HepG2 (cell line): ENCODE measurements around the gene POLR3E. TPM values are rescaled to one million over a fixed set of nuclear protein-coding genes. Genes with fewer than 3 reads are reported as not detected.

Experiments used
- AHR ChIP-seq: IDR thresholded peaks from 2 replicates; pipeline ENCODE4 v1.6.1; 2018; ENCODE audit warnings: missing genetic modification reagents, missing compliant biosample characterization
- ATF7 ChIP-seq, 2 experiments: fragments of 450-650 bp in 1 of 2; sonication (generic) in 1 of 2; formaldehyde crosslinking in 1 of 2; IDR thresholded peaks; 2 replicates each; pipeline versions ENCODE4 v1.4.0 to v1.6.1; 2016 to 2020; ENCODE audit warnings: antibody characterized with exemption in 1 of 2, mild to moderate bottlenecking in 1 of 2, missing genetic modification reagents in 1 of 2
- E2F5 ChIP-seq: sonication (generic); formaldehyde crosslinking; conservative IDR thresholded peaks from 2 replicates; pipeline ENCODE4 v1.4.0; 2020; ENCODE audit warnings: missing genetic modification reagents
- FOXC1 ChIP-seq: sonication (generic); formaldehyde crosslinking; IDR thresholded peaks from 2 replicates; pipeline ENCODE4 v1.8.0; 2022; ENCODE audit warnings: mild to moderate bottlenecking, missing genetic modification reagents, borderline replicate concordance
- FOXM1 ChIP-seq: sonication (generic); formaldehyde crosslinking; IDR thresholded peaks from 2 replicates; pipeline ENCODE4 v1.5.0; 2020; ENCODE audit warnings: missing genetic modification reagents
- HNRNPL ChIP-seq: fragments of 200-400 bp; formaldehyde crosslinking; IDR thresholded peaks from 2 replicates; pipeline ENCODE4 v1.6.1; 2017; ENCODE audit warnings: mild to moderate bottlenecking, low read depth, low read length
- HOXD1 ChIP-seq: sonication (generic); formaldehyde crosslinking; IDR thresholded peaks from 2 replicates; pipeline ENCODE4 v1.5.0; 2020; ENCODE audit warnings: missing genetic modification reagents
- KDM5B ChIP-seq: sonication (generic); formaldehyde crosslinking; IDR thresholded peaks from 2 replicates; pipeline ENCODE4 v1.4.0; 2020; ENCODE audit warnings: missing genetic modification reagents, mild to moderate bottlenecking, borderline replicate concordance
- MLXIP ChIP-seq: sonication (generic); formaldehyde crosslinking; IDR thresholded peaks from 2 replicates; pipeline ENCODE4 v1.9.0; 2021; ENCODE audit warnings: missing genetic modification reagents, borderline replicate concordance
- SUZ12 ChIP-seq: fragments of 150-350 bp; IDR thresholded peaks from 2 replicates; pipeline ENCODE4 v1.6.1; 2014; ENCODE audit warnings: low read depth, low read length
- ZNF225 ChIP-seq: sonication (generic); formaldehyde crosslinking; IDR thresholded peaks from 2 replicates; pipeline ENCODE4 v1.4.0; 2020; ENCODE audit warnings: mild to moderate bottlenecking, missing genetic modification reagents
- ZNF232 ChIP-seq: sonication (generic); formaldehyde crosslinking; IDR thresholded peaks from 2 replicates; pipeline ENCODE4 v1.4.0; 2020; ENCODE audit warnings: missing genetic modification reagents, borderline replicate concordance
- ZNF431 ChIP-seq: sonication (generic); formaldehyde crosslinking; IDR thresholded peaks from 2 replicates; pipeline ENCODE4 v1.9.0; 2022; ENCODE audit warnings: missing genetic modification reagents, low read depth, mild to moderate bottlenecking, borderline replicate concordance
- ZNF468 ChIP-seq: sonication (generic); formaldehyde crosslinking; IDR thresholded peaks from 2 replicates; pipeline ENCODE4 v1.8.0; 2022; ENCODE audit warnings: mild to moderate bottlenecking, moderate library complexity, missing genetic modification reagents
- ZNF556 ChIP-seq: sonication (generic); formaldehyde crosslinking; IDR thresholded peaks from 2 replicates; pipeline ENCODE4 v1.4.0; 2020; ENCODE audit warnings: mild to moderate bottlenecking, missing genetic modification reagents, borderline replicate concordance
- ZNF563 ChIP-seq: sonication (generic); formaldehyde crosslinking; IDR thresholded peaks from 2 replicates; pipeline ENCODE4 v1.8.0; 2022; ENCODE audit warnings: mild to moderate bottlenecking, moderate library complexity, missing genetic modification reagents
- ZNF704 ChIP-seq: sonication (generic); formaldehyde crosslinking; IDR thresholded peaks from 2 replicates; pipeline ENCODE4 v1.8.1; 2023; ENCODE audit warnings: mild to moderate bottlenecking, inconsistent platforms, moderate library complexity, missing genetic modification reagents, borderline replicate concordance
- ZNF709 ChIP-seq: sonication (generic); formaldehyde crosslinking; IDR thresholded peaks from 2 replicates; pipeline ENCODE4 v1.5.0; 2020; ENCODE audit warnings: mild to moderate bottlenecking, missing genetic modification reagents
- ZNF839 ChIP-seq: sonication (generic); formaldehyde crosslinking; IDR thresholded peaks from 2 replicates; pipeline ENCODE4 v1.4.0; 2020; ENCODE audit warnings: missing genetic modification reagents, mild to moderate bottlenecking, borderline replicate concordance
- ZSCAN31 ChIP-seq: sonication (generic); formaldehyde crosslinking; IDR thresholded peaks from 2 replicates; pipeline ENCODE4 v1.5.0; 2020; ENCODE audit warnings: low read depth, mild to moderate bottlenecking, missing genetic modification reagents
- polyA plus RNA-seq, 8 experiments: library from polyadenylated mRNA; depleted of rRNA in 3 of 8; stranded (reverse) in 7 of 8; unstranded in 1 of 8; fragments of >200 nt; fragmentation: Illumina TruSeq in 4 of 8; extraction: Trizol in 4 of 8; gene quantifications; 2 replicates each; pipeline versions ENCODE4 v1.2.1 to v1.2.3, GENCODE V29; 2011 to 2016; ENCODE audit warnings: low read depth in 4 of 8, missing spikeins in 1 of 8, mixed read lengths in 1 of 8; ENCODE audit not compliant: insufficient read depth in 1 of 8
- total RNA-seq, 5 experiments: library from RNA; depleted of rRNA; stranded (reverse); fragments of >200 nt; fragmentation: Illumina TruSeq; extraction: Trizol; gene quantifications; 2 replicates each; pipeline ENCODE4 v1.2.3, GENCODE V29; 2016; ENCODE audit warnings: low read depth in 1 of 5

Gene POLR3E
- total and polyA plus RNA-seq, 2 of the 13 experiments (the other 11 are each of a cell fraction or from before 2014, with no cell fraction given), result 135 to 262 TPM

- TF ChIP-seq ZNF704 (CRISPR knock-in tag) (peak; percentile 83), FOXM1 (CRISPR knock-in tag) (no peak), ZNF431 (CRISPR knock-in tag) (peak; percentile 35; the same call in 1 of the 2 replicates), AHR (CRISPR knock-in tag) (no peak; the same call in 1 of the 2 replicates), ZNF225 (CRISPR knock-in tag) (no peak; the same call in 1 of the 2 replicates), ZNF839 (CRISPR knock-in tag) (0 out of 2 replicates have a peak, but pooled peaks have one; percentile 54), ZNF468 (CRISPR knock-in tag) (0 out of 2 replicates have a peak, but pooled peaks have one; percentile 27), HNRNPL (no peak), KDM5B (CRISPR knock-in tag) (peak; percentile 67; the same call in 1 of the 2 replicates), MLXIP (CRISPR knock-in tag) (0 out of 2 replicates have a peak, but pooled peaks have one; percentile 81), E2F5 (CRISPR knock-in tag) (0 out of 2 replicates have a peak, but pooled peaks have one; percentile 10), ZNF563 (peak; percentile 86), ZNF709 (CRISPR knock-in tag) (peak; percentile 88), ZNF556 (CRISPR knock-in tag) (0 out of 2 replicates have a peak, but pooled peaks have one; percentile 54), FOXC1 (CRISPR knock-in tag) (peak; percentile 71; the same call in 1 of the 2 replicates), ZNF232 (CRISPR knock-in tag) (peak; percentile 79; the same call in 1 of the 2 replicates), SUZ12 (no peak), ZSCAN31 (CRISPR knock-in tag) (peak; percentile 64), ATF7 (IDR thresholded peaks at IDR 0.05) (no peak), ATF7 (CRISPR knock-in tag; IDR thresholded peaks at IDR 0.05) (no peak), HOXD1 (peak; percentile 62; the same call in 1 of the 2 replicates)
Observed at GRCh38 chr16:22373662-22374310, 76.6 kb downstream of the POLR3E start (continued).
